GM21723 (cell line): ENCODE results near the gene DYRK1B.

Experiments used
- ATAC-seq: cut with Tn5 transposase; IDR thresholded peaks from one replicate; pipeline ENCODE4 v1.9.1; 2021; ENCODE audit warnings: mild to moderate bottlenecking, moderate library complexity; ENCODE audit not compliant: unreplicated experiment

The DYRK1B gene

DNA sequence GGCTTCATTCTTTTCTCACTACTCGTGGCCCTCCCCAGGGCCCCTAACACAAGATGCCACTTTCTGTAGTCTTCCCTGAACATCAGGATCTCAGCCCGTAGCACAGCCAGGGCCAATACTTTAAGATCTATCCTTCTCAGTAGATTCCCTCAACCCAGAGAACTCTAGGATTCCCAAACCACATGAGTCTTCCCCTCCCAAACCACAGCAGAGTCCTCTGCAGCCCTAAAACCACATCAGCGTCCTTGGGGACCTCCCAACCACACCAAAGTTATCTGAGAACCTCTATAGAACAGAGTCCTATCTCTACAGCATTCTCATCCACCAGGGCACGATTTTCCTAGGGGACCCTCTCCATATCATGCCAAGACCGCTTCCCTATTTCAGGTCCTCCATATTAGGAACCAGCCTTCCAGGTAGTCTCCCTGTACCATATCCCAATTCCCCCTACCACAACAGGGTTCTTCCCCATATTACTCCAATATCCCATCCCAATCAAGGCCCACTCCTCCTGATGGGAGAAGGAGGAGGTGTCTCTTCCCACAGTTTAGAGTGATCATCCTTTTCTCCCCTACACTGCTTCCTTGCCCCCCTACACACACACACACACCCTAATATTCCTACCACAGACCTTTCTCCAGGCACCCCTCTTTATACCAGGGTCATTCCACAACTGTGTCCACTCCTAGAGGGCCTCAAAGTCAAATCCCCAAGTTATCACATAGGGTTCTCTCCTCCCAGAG lies 1.4 kb downstream of the DYRK1B start:
- ATAC-seq = no peak

DNA sequence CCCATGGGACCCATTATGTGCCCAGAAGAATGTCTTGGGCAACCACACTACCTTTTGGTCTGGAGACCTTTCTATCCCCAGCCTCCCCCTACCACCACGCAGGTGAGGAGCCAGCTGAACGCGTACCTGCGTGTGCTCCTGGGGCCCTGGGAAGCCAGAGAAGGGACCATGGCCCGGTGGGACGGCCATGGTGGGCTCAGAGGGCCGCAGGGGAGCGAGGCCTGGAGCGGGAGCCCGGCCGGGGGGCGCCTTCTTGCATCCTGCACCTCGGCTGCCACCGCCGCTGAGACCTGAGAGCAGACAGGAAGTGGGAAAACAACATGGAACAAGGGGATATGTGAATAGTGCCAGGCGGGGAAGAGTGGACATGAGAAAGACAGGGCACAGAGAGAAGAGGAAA lies 2.3 kb downstream of the DYRK1B start:
- ATAC-seq = no peak

DNA sequence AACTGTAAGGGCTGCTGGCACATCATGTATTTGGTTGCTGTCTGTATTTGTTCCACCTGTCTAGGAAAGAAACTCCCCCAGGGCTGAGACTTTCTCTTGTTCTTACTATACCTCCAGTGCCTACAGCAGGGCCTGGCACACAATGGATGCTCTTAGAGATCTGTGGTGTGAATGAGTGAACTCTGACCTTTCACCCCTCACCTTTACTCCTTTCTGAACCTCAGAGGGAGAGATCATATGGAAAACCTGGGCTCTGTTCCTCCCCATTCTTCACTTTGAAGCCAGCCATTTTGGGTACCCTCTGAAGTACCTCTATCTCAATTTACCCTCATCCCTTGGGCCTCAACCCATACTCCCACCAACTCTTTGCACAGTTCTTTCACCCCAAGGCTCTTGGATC lies 3.1 kb downstream of the DYRK1B start:
- no peak for ATAC-seq

DNA sequence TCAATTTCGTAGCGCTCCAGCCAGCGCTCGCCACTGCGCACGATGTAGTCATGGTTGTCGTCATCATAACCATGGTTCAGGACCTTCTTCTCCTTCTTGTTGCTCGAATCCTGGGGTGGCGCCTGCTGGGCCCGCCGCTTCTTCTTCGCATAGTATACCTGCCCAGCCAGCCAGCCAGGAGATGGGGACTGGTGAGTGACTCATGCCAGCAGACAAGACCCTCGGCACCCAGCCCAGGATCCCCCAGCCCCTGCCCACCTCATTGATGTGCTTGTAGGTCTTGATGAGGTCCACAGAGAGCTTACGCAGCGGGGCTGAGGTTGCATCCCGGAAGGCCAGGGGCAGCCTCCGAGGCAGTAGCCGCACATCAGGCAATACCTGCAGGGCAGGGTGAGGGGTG lies 3.6 kb downstream of the DYRK1B start:
- ATAC-seq = no peak

DNA sequence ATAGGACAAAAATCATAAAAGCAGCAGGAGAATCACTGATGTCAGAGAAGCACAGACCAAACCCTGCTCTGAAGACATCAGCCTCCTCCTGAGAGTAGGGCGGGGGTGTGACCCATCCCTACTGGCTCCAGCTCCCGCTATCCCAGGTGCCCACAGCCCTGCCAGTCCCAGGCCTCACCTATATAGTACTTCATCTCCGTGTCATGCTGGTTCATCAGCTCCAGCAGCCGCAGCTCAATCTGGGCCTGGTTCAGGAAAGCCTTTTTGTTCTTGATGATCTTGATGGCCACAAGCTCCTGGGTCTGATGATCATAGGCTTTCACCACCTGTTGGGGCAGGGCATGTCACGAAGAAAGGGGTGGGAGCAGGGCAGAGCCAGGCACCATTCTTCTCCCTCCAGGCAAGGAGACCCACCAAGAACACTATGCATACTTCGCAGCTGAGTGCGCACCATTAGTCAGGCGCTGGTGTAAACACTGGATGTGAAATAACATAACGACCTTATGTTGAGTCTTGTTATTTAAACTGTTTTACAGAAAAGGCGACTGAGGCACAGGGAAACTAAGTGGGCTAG lies 4.2 kb downstream of the DYRK1B start:
- no peak for ATAC-seq

DNA sequence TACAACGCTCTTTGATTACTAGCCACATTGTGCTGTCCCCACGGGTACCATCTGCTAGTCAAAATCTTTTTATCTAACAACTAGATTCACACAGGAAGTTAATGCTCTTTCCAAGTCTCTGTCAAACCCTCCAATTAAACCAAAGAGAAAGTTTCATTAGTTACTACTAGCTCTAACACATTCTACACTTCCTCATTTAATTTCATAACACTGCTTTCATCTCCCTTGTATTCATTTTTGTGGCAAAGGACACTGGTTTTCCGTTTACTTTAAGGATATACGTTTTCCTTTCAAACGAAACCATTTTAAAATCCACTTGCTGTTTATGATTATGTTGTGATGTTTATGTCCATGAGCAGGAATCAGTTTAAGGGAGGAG lies 5.3 kb downstream of the DYRK1B start:
- ATAC-seq = no peak

DNA sequence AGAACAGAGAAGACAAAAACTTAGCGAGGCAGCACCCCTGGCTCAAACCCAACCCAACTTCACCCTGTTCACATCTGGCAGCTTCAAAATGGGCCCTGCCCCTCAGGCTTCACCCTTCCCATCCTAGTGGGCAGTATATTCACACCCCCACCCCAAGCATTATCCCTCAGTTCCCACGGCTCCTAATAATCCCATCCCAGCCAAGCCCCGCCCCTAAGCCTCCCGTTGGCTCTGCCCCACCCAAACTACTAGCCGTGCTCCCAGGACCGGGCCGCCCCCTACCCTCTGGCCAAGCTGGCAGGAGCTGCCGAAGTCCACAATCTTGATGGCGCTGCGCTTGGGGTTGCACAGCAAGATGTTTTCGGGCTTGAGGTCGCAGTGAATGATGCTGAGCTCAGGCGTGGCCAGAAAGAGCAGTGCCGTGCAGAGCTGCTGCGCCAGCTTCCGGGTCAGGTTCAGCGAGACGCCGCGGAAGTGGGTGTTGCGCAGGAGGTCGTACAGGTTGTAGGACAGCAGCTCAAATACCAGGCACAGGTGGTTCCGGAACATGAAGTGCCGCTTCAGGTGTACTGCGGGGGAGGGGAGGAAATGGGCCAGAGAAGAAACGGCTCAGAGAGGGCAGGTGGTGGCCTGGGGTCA lies 5.8 kb downstream of the DYRK1B start:
- ATAC-seq = no peak

DNA sequence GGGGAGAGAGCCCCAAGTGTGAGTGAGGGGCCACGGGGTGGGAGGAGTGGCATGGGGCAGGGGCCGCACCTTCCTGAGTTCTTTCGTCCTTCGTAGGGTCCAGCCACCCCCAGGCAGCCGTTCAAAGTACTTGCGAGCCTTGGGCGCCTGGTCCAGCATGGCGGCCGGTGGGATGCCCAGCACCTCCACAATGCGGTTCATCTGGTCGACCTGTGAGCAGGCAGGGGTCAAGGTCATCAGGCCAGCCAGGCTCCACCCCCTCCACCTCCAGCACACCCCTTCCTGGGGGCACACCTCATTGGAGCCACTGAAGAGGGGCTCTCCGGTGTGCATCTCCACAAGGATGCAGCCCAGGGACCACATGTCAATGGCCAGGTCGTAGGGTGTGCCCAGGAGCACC lies 6.7 kb downstream of the DYRK1B start:
- ATAC-seq = no peak

DNA sequence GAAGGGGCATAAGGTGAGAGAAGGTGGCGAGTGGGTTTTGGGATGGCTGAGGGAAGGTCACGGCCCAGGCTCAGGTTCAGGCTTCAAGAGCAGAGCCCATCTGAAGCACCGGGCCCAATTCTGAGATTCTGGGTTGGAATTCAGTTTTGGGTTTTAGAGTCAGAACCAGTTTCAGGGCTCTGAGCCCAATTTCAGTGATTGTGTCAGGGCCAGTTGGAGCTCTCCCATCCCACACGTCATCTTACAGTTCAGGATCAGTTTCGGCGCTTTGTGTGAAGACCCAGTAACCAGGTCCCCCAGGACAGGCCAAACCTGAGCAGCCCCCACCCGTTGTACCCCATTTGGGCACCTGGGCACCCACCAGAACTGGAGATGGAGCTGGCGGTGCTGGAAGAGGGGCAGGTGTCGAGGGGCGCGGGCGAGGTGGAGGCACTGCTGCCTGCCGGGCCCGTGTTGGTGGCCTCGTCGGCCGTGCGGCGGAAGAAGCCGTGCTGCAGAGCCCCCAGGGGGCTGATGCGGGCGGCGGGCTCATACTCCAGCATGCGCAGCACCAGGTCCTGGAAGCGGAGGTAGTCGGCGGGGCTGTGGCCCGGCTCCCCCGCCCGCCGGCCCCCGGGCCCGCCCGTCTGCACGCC lies 7.5 kb downstream of the DYRK1B start:
- ATAC-seq = no peak

DNA sequence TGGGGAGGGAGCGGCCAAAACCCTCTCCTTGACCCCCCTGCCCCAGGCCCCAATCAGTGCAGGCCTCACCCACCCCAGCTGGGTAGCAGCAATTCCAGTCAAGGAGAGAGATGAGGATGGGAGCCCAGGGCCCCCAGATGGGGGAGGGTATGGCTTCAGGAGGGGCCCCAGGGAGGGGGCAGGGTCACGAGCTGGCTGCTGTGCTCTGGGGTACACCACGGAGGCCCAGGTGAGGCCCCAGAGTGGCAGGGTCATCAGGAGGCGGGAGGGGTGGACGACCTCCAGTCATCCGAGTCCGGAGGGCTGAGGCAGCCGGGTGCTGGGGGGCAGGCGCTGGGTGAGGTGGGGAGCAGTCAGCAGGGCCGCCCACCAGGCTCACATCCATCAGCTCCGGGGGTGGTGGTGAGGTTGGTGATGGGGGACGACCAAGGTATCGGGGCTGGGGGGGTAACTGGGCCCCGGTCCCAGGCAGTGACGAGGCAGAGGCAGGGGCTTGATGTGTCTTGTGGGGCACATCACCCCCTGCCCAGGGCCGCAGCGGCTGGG lies 8.4 kb downstream of the DYRK1B start:
- no peak for ATAC-seq

DNA sequence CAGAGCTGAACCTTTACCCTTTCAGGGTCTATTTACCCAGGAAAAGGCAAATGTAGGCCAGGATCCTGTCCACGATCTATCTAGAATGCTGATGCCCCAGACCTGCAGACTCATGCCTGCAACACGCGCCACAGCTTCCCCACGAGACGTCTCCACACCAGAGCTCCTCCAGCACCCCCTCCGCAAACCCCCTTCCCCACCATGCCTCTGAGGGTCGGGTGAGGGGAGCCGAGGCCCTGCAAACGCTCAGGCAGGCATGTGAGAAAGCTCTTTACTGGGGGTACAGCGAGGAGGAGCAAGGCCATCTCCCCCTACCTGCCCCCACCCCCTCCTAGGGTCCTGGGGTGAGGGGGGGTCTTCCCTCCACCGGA lies 8.9 kb downstream of the DYRK1B start:
- no peak for ATAC-seq

DNA sequence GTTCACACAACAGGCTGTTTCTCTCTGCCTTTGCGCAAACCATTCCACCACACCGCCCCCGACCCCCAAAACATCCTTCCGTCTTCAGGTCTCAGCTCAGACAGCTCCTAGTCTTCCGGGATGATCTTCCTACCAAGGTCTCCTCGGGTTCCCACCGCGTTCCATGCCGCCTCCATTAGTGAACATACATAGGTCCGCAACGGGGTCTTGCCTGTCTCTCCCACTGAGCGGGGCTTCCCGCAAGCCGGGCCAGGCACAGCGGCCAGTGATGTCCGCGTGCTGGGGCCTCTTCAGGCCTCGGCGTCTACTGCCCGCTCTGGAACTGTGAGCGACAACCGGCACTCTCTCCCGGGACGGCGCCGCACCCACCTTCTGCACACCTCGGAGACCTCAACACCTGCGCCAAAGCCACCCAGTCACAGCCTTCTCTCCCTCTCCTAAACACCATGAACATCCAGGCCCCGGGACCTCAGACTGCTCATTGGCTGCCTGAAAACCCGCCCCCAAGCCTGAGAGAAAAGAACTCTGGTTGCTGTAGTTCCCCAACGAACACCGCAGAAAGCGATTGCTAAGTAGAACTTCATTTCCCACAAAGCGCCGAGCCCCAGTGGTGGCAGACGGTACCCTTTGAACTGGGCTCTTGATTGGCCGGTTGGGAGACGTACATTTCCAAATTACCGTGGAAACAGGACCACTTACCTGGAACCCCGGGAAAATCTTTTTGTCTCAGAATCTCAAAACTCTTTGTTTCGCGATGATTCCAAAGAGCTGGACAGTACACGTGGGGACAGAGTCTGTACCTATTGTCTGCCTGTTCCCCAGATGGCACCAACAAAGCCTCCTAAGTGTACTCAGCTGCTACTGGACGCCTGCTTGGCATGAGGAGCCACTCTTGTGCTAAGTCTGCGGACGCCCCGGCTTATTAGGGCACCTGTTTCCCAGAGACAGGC lies 9.5 kb downstream of the DYRK1B start:
- peak; percentile 91 for ATAC-seq

DNA sequence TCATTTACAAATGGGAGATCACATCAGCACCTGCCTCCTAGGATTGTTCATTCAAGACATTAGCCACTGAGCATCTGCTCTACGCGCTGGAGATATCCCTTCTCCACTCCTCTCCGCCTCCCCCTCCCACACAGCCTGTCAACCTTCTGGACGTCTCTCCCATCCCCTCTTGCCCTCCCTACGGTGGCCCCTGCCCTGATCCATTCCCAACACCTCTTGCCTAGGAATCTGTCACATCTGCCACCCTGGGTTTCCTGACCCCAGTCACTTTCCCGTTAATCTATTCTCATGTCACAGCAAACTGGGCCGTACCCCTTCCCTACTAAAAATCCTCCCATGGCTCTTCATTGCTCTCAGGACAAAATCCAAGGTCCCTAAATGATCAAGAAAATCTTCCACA lies 10.3 kb downstream of the DYRK1B start:
- ATAC-seq = no peak

DNA sequence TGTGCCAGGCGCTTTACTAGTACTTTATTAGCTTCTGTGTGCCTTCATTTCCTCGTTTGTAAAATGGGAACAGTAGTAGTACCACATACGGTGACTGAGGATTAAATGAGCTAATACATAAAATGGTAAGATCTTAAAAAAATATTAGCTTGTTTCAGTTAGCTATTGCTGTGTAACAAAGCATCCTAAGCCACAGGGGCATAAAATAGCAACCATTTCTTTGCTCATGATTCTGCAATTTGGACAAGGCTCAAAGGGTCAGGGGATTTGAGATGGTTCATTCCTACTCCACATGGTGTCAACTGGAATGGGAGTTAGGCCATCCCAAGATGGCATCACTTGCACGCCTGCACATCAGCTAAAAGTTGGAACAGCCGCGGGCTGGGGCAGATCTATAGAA lies 13.3 kb downstream of the DYRK1B start:
- no peak for ATAC-seq

DNA sequence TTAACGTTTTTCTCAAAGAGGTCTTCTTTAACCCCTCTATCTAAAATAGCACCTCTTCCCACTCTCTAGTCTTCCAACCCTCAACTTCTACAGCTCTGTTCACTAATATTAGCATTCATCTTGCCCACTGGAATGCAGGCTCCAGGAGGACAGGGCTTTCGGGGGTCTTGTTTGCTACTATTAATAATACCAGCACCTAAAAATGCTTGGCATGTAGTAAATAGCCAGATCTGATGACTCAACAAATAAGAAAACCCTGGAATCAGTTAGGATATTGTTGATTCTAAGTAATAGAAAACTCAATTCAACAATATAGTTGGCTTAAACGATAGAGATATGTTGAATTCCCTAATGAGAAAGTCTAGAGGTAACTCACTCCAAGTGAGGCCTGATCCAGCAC lies 14.2 kb downstream of the DYRK1B start:
- ATAC-seq = no peak

DNA sequence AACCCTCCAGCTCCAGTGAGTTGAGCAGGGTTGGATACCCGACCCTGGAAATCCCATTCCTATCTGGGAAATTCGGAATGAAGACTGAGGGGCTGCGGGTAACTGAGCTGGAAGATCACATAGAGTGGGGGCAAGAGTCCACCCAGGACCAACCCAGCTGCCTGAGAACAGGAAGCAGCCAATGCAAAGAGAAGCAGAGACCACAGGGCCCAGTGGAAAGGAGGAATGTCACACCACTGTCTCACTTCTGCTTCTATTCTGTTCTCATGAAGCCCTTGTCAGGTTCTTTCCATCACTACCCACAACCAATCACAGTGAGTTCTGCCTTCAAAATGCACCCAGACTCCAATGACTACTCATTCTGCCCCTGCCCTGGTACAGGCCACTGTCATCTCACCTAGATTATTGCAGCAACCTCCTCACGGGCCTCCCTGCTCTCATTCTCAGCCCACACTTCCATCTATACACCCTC lies 15.3 kb downstream of the DYRK1B start:
- no peak for ATAC-seq

DNA sequence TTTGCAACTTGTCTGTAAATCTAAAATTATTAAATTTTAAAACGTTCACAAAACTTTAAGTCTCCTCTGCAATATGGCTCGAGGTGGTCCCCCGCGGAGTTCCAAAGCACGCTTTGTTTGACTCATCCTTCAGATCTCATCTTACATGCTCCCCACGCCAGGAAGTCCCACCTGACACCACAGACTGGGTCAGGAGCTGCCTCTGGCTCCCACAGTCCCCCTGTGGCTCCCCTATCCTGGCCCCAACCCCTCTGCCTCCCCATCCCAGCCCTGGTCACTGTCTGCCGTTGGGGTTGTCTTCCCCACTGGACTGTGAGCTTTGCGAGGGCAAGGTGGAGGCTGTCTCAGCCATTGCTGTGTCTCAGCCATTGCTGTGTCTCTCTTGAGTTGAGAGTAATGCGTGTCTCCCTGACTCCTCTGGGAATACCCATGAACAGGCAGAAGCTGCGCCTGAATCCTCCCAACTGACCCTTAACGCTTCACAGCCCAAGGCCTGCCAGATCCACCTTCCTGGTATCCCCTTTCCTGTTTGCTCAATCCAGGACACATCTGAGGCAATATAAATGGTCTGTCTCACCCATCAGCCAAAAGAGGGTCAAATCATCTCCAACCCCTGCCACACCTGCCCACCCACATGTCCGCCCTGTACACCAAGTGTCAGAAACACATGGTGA lies 15.9 kb downstream of the DYRK1B start:
- no peak for ATAC-seq

DNA sequence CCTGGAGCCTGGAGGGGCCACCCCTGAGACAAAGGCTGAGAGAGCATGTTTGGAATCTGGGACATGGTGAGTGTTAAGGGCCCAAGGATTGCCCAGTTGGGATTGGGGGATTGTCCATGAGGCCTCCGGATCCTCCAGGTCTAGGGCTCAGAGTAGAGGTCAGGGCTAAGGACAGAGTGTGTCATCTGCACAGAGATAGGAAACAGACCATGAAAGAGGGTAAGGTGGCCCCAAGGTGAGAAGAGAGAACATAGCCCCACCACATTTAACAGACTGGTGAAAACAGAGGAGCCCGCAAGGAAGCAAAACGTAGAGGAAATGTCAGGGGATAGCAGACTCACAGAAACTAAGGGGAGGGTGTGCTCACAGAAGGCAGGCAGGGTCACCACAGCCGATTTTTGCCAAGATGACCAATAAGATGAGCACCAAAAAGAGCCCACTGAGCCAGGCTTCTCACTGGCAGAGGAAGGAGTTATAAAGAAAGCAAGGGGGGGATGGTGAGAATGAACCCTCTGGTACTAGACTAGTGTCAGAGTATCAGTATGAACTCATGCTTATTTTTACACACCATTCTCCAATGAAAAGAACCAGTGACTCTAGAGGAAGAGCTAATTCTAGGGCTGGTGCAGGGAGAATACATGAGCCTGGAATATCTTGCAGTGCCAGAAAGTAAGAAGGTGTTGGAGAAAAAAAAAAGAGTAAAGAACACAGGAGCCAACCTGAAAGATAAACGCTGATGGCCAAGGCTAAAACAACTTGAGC lies 17.5 kb downstream of the DYRK1B start:
- no peak for ATAC-seq

DNA sequence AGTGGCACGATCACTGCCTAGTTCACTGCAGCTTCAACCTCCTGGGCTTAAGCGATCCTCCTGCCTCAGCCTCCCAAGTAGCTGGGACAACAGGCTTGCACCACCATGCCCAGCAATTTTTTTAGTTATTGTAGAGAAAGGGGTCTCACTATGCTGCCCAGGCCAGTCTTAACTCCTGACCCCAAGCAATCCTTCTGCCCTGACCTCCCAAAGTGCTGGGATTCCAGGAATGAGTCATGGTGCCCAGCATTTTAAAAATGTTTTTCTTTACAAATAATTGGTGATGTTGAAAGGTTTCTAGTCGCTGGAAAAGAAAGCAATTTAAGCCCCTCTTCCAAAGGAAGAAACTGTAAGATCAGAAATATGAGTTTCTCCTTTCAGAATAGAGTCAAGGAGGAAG lies 19.4 kb downstream of the DYRK1B start:
- ATAC-seq = no peak
